Umbilical cord (tissue), 2 donors: Measurements from ENCODE around the gene ANAPC15. TPM values are rescaled to one million over a fixed set of nuclear protein-coding genes. Genes with fewer than 3 reads are reported as not detected.
A peak's percentile ranks its signal among the peaks of the same experiment; 100 is the strongest.

Source experiments
- DNase-seq: peaks from one replicate; pipeline ENCODE4 v3.0.0-alpha.2; 2015; ENCODE audit warnings: low spot score
- total RNA-seq: library from RNA; depleted of rRNA; stranded (reverse); fragments of >200 nt; gene quantifications from one replicate; pipeline ENCODE4 v1.2.3, GENCODE V29; 2014; ENCODE audit warnings: low replicate concordance; ENCODE audit not compliant: insufficient read depth

The ANAPC15 gene
- total RNA-seq, 1 donor from 2014 or later = 2.2 TPM

GRCh38 chr11:72085621-72086351 is 26.7 kb downstream of the ANAPC15 start:
- no peak for DNase-seq

GRCh38 chr11:72084965-72085364 is 27.5 kb downstream of the ANAPC15 start:
- DNase-seq = no peak

GRCh38 chr11:72084076-72084475 is 28.4 kb downstream of the ANAPC15 start:
- no peak for DNase-seq

GRCh38 chr11:72083414-72083813 is 29.1 kb downstream of the ANAPC15 start:
- DNase-seq = no peak

- DNase-seq = no peak
Measured at GRCh38 chr11:72081821-72082453, 30.6 kb downstream of the ANAPC15 start.

GRCh38 chr11:72081184-72081644 is 31.3 kb downstream of the ANAPC15 start:
- no peak for DNase-seq

- DNase-seq = peak; percentile 100
Measured at GRCh38 chr11:72080326-72081183, 31.9 kb downstream of the ANAPC15 start, which contains the start of the genes LRRC51 and NUMA1. LRRC51 (plus strand) TSS chr11:72080850; CDS start chr11:72089084, 8,234 bp downstream. NUMA1 (minus strand) TSS chr11:72080542; CDS start chr11:72035943, 44,599 bp downstream.

GRCh38 chr11:72079819-72080325 is 32.6 kb downstream of the ANAPC15 start:
- no peak for DNase-seq

GRCh38 chr11:72078477-72078876 is 34.0 kb downstream of the ANAPC15 start:
- no peak for DNase-seq

GRCh38 chr11:72075756-72076155 is 36.7 kb downstream of the ANAPC15 start:
- no peak for DNase-seq

GRCh38 chr11:72075109-72075508 is 37.4 kb downstream of the ANAPC15 start:
- no peak for DNase-seq

- peak; percentile 88 for DNase-seq
Measured at GRCh38 chr11:72072348-72072747, 40.1 kb downstream of the ANAPC15 start.

GRCh38 chr11:72070491-72070890 is 42.0 kb downstream of the ANAPC15 start:
- no peak for DNase-seq

- DNase-seq = peak; percentile 91
Measured at GRCh38 chr11:72069787-72070251, 42.7 kb downstream of the ANAPC15 start.

GRCh38 chr11:72069200-72069599 is 43.3 kb downstream of the ANAPC15 start:
- DNase-seq = no peak

- no peak for DNase-seq
Measured at GRCh38 chr11:72067676-72068075, 44.8 kb downstream of the ANAPC15 start.

GRCh38 chr11:72067266-72067665 is 45.2 kb downstream of the ANAPC15 start:
- DNase-seq = no peak

GRCh38 chr11:72066855-72067254 is 45.6 kb downstream of the ANAPC15 start:
- DNase-seq = no peak

GRCh38 chr11:72061739-72062396 is 50.6 kb downstream of the ANAPC15 start:
- no peak for DNase-seq
